AG04450 (cell line): ENCODE results near the gene SPOUT1. TPM values are rescaled to one million over a fixed set of nuclear protein-coding genes. Genes with fewer than 3 reads are reported as not detected.

Experiments used
- CTCF ChIA-PET: fragments of 300-600, 350-600 bp; formaldehyde crosslinking; extraction: SDS; loops from one replicate; lab custom pipeline; 2022; ENCODE audit warnings: antibody characterized with exemption, inconsistent platforms; lab: Charles Lee
- POLR2A ChIA-PET: fragments of 350-600 bp; formaldehyde crosslinking; extraction: SDS; loops from one replicate; lab custom pipeline; 2021; ENCODE audit warnings: antibody characterized with exemption, inconsistent platforms; lab: Yijun Ruan, JAX
- DNase-seq: peaks from one replicate; pipeline ENCODE4 v3.0.0-alpha.2; 2011; ENCODE audit warnings: low read depth, low spot score
- H3K27ac ChIP-seq: one replicate; pipeline ENCODE4 v1.5.1; 2012; ENCODE audit warnings: low read depth, low read length, control low read depth
- H3K27me3 ChIP-seq: one replicate; pipeline ENCODE4 v1.6.0; 2012; ENCODE audit warnings: low read length; ENCODE audit not compliant: control insufficient read depth, insufficient read depth
- H3K4me3 ChIP-seq: 2 replicates; pipeline ENCODE4 v1.5.1; 2011; ENCODE audit warnings: mild to moderate bottlenecking, low read depth, low read length, control low read depth
- H3K9me3 ChIP-seq: 2 replicates; pipeline ENCODE4 v1.5.1; 2012; ENCODE audit warnings: low read length; ENCODE audit not compliant: control insufficient read depth, insufficient read depth
- CTCF ChIP-seq: IDR thresholded peaks from 2 replicates; pipeline ENCODE4 v1.5.1; 2011; ENCODE audit warnings: low read depth, low read length, control low read depth, inconsistent platforms
- polyA plus RNA-seq: library from polyadenylated mRNA; depleted of rRNA; stranded (reverse); fragments of >200 nt; gene quantifications from 2 replicates; pipeline ENCODE4 v1.2.3, GENCODE V29; 2011

SPOUT1 gene
- polyA plus RNA-seq, 1 experiment: 19.1 TPM

GRCh38 chr9:128841694-128842492 lies 12.3 kb upstream of the SPOUT1 start:
- Histone ChIP-seq H3K4me3 (no peak overlapping the region), H3K9me3 (no peaks in the 10 kb centered on the region), H3K27ac (no peak overlapping the region), H3K27me3 (no peaks in the 10 kb centered on the region)
- ChIA-PET POLR2A (no interaction called here), CTCF (no interaction called here)
- no peak for DNase-seq
- TF ChIP-seq CTCF: no peak

- H3K9me3 ChIP-seq: no peaks in the 10 kb centered on the region
- TF ChIP-seq CTCF: no peak
- H3K4me3 ChIP-seq: no peak overlapping the region
- no peaks in the 10 kb centered on the region for H3K27me3 ChIP-seq
- DNase-seq: no peak
- POLR2A ChIA-PET: no interaction called here
- H3K27ac ChIP-seq: no peak overlapping the region
- CTCF ChIA-PET: no interaction called here
Observed at GRCh38 chr9:128840524-128840923, 10.9 kb upstream of the SPOUT1 start.

- Histone ChIP-seq H3K27me3 (no peaks in the 10 kb centered on the region), H3K27ac (no peak overlapping the region), H3K4me3 (no peak overlapping the region), H3K9me3 (no peaks in the 10 kb centered on the region; the same call in 1 of the 2 replicates)
- CTCF ChIA-PET: interaction anchor here (0.7 to 1.8 kb wide), 2 partner anchors 20 to 25 kb away, joined by 3 to 7 read pairs; partner anchors contain the start of gene ENDOG
- DNase-seq: no peak
- POLR2A ChIA-PET: no interaction called here
- no peak for TF ChIP-seq CTCF
Observed at GRCh38 chr9:128838338-128838737, 8.7 kb upstream of the SPOUT1 start.

GRCh38 chr9:128836509-128837145 lies 7.0 kb upstream of the SPOUT1 start:
- Histone ChIP-seq H3K9me3 (no peaks in the 10 kb centered on the region; the same call in 1 of the 2 replicates), H3K4me3 (no peak overlapping the region), H3K27me3 (no peaks in the 10 kb centered on the region), H3K27ac (no peak overlapping the region)
- no peak for TF ChIP-seq CTCF
- CTCF ChIA-PET: no interaction called here
- POLR2A ChIA-PET: interaction anchor here (0.7 kb wide), 1 partner anchor 22 kb away, joined by 4 read pairs; no protein-coding TSS in a partner anchor
- DNase-seq: no peak
